Measurements from ENCODE around the gene ARHGAP31.

- TF ChIP-seq CTCF (IDR thresholded peaks at IDR 0.05; ENCODE audit: low read depth, low read length, missing input control) (no peak), YY1 (IDR thresholded peaks at IDR 0.05) (no peak)
These were observed 35.4 kb downstream of the ARHGAP31 start for GRCh38 chr3:119329551-119329950.
